Stomach smooth muscle (tissue), 2 donors: ENCODE results near the gene SLC2A6.

ENCODE experiments used
- H3K27ac ChIP-seq: one replicate; pipeline ENCODE4 v1.7.0; 2013; ENCODE audit warnings: mild to moderate bottlenecking, low read length, inconsistent platforms
- H3K27me3 ChIP-seq, 2 donors: one replicate each; pipeline ENCODE4 v1.7.0; 2013; ENCODE audit warnings: low read length in 2 of 2; ENCODE audit not compliant: insufficient read depth in 2 of 2, control insufficient read depth in 1 of 2
- H3K36me3 ChIP-seq, 2 donors: one replicate each; pipeline ENCODE4 v1.7.0; 2013; ENCODE audit warnings: low read length in 2 of 2; ENCODE audit not compliant: control insufficient read depth in 2 of 2, insufficient read depth in 2 of 2
- H3K4me1 ChIP-seq: one replicate; pipeline ENCODE4 v1.7.0; 2013; ENCODE audit warnings: low read length; ENCODE audit not compliant: control insufficient read depth, insufficient read depth
- H3K4me3 ChIP-seq, 2 donors: one replicate each; pipeline ENCODE4 v1.7.0; 2013; ENCODE audit warnings: low read length in 2 of 2
- H3K9ac ChIP-seq, 2 donors: one replicate each; pipeline ENCODE4 v1.7.0; 2013; ENCODE audit warnings: low read length in 2 of 2, mild to moderate bottlenecking in 1 of 2
- H3K9me3 ChIP-seq, 2 donors: one replicate each; pipeline ENCODE4 v1.7.0; 2013; ENCODE audit warnings: low read length in 2 of 2; ENCODE audit not compliant: control insufficient read depth in 2 of 2
- donor health status: healthy.
- donor health status: Pancreatic carcinoma.

The SLC2A6 gene

GRCh38 chr9:133474215-133474614, 4.7 kb downstream of the SLC2A6 start:
- H3K4me1 ChIP-seq, result peaks cover 8% of the 10 kb centered on the region
- no peaks in the 10 kb centered on the region for H3K9me3 ChIP-seq
- no peaks in the 10 kb centered on the region for H3K27me3 ChIP-seq
- H3K9ac ChIP-seq, result no peak overlapping the region
- H3K27ac ChIP-seq, result no peak overlapping the region
- peaks cover 2 to 3% of the 10 kb centered on the region in 2 donors for H3K36me3 ChIP-seq
- H3K4me3 ChIP-seq, result no peak overlapping the region

DNA sequence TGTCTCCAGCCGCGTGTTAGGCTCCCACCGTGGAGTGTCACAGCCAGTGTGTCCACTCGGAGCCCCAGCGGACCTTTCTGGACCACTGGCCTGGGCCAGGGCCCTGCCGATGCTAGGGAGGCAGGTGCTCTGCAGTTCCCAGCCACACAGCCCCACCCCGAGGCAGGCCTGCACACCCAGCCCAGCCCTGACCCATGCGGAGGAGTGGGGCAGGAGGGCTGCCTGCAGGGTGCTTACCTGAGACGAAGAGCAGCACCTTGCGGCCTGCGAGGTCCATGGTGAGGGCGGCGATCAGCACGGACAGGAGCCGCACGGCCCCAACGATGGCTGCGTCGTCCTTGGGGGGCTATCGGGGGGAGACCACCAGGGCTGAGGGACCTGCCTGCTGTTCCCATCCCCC, 5.2 kb downstream of the SLC2A6 start:
- no peak overlapping the region for H3K27ac ChIP-seq
- H3K27me3 ChIP-seq, result no peaks in the 10 kb centered on the region
- H3K4me1 ChIP-seq, result peaks cover 5% of the 10 kb centered on the region
- peaks cover 2 to 3% of the 10 kb centered on the region in 2 donors for H3K36me3 ChIP-seq
- no peaks in the 10 kb centered on the region for H3K9me3 ChIP-seq
- H3K9ac ChIP-seq, result no peak overlapping the region
- H3K4me3 ChIP-seq, result no peak overlapping the region

DNA sequence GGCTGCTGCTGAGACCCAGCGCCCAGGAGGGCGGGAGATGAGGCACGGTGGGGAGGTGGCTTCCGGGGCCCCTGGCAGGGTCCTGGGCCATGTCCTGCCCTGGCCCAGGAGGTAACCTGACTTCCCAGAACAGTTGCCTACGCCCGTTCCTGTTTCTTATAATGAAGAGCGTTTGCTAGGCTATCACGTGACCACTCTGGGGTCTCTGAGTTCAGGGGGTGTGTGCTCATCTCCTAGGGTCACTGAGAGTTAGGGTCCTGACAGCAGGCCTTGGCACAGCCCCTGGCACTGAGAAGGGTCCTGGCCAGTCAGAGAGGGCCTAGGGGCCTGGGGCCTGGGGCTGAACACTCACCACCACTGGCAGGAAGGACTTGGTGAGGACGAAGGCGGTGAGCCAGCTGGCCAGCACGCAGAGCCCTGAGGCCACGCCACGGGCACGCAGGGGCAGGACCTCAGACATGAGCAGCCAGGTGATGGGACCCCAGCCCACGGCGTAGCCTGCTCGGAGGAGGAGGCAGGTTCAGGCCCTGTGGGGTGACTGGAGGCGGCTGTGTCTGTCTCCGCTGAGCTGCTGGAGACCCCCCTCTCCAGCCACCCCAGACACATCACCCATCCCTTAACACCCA, 6.0 kb downstream of the SLC2A6 start:
- H3K4me1 ChIP-seq, result no peaks in the 10 kb centered on the region
- H3K4me3 ChIP-seq, result no peak overlapping the region
- peaks cover 2 to 3% of the 10 kb centered on the region in 2 donors for H3K36me3 ChIP-seq
- H3K9me3 ChIP-seq, result no peaks in the 10 kb centered on the region
- H3K27me3 ChIP-seq, result no peaks in the 10 kb centered on the region
- no peak overlapping the region for H3K27ac ChIP-seq
- no peak overlapping the region for H3K9ac ChIP-seq

DNA sequence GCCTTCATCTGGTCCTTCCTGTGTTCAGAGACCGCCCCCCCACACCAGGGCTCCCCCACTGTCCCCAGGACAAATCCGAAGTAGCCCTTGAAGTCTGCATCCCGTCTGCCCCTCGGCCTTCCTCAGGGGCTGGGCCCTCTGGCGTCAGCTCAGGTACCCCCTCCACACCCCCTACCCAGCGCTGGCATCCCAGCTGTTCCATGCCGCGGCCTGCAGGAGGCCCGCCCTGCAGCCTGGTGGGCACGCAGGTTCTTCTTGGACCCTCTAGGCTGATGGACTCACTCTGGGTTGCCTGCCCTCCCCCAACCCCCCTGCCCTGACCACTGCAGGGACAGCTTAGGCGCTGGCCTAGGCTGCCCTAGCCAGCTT, 6.6 kb downstream of the SLC2A6 start:
- Histone ChIP-seq H3K9ac (no peak overlapping the region), H3K27ac (no peak overlapping the region), H3K36me3 (peaks cover 2 to 3% of the 10 kb centered on the region in 2 donors), H3K9me3 (no peaks in the 10 kb centered on the region), H3K4me3 (no peak overlapping the region), H3K4me1 (no peaks in the 10 kb centered on the region), H3K27me3 (no peaks in the 10 kb centered on the region)

DNA sequence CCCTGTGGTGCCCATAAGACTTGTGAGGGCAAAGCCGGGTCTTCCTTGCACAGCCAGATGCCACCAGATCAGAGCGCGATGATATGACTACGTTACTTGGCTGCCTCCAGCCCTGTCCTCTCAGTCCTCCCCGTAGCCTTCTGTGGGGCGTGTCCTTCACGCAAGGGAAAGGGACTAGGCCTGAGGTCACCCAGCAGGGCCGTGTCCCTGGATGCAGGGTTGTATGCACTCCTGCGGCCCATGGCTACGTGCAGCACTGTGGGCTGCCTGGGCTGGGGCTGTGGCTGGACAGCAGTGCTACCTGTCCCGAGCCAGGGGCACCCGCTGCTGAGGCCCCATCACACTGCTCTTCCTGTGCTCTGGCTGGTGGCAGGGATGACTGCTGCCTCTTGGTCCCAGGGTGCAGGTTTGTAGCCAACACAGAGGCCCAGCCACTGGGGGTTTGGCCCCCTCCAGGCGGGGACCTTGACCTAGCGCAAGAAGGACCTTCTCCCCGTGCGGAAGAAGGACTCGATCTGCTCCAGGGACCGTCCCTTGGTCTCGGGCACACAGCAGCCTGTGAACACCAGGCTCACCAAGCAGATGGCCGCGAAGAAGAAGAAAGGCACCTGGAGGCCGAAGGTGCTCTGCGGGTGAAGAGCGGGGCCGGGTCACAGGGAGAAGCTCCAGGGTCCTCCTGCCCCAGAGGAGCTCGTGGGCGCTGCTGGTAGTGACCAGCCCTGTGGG, 7.2 kb downstream of the SLC2A6 start:
- Histone ChIP-seq H3K9me3 (no peaks in the 10 kb centered on the region), H3K27me3 (no peaks in the 10 kb centered on the region), H3K4me1 (no peaks in the 10 kb centered on the region), H3K9ac (no peak overlapping the region), H3K36me3 (peaks cover 2 to 3% of the 10 kb centered on the region in 2 donors), H3K27ac (no peak overlapping the region), H3K4me3 (no peak overlapping the region)

DNA sequence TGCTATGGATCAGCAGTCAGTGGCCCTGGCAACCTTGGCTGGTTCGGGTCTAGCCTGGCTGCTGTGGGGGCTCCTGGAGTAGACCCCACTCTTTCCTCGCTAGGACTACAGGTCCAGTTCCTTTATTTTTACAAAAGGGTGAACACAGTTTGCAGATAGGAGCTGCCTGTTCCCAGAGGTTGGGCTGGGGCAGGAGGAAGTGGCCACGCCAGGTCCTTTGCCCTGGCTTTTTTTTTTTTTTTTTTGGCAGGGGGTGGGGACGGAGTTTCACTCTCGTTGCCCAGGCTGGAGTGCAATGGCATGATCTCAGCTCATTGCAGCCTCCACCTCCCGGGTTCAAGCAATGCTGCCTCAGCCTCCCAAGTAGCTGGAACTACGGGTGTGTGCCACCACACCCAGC, 7.9 kb downstream of the SLC2A6 start:
- Histone ChIP-seq H3K36me3 (peaks cover 2 to 3% of the 10 kb centered on the region in 2 donors), H3K27me3 (no peaks in the 10 kb centered on the region), H3K9me3 (no peaks in the 10 kb centered on the region), H3K9ac (no peak overlapping the region), H3K4me1 (no peaks in the 10 kb centered on the region), H3K4me3 (no peak overlapping the region), H3K27ac (no peak overlapping the region)

DNA sequence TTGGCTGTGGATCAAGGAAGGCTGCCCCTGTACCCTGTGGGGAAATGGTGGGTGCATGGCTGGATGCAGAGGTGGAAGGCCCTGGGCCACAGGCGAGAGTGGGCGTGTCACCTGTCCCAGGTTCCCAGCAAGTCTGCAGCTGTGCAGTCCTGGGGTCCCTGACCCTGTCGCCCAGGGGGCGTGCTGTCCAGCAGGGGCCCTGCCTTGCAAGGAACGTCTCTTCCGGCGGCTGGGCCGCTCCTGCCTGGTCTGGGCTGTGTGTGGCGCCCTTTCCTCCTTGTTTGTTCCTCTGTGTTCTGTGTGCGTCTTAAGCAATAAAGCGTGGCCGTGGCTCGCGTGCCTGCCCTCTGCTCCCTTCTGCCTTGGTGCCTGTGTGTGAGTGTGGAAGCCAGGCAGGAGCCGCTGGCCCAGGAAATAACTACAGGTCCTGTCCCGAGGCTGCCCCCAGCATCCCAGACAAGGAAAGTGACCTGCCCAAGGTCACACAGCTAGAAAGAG, 8.4 kb downstream of the SLC2A6 start:
- Histone ChIP-seq H3K27me3 (no peaks in the 10 kb centered on the region), H3K36me3 (peaks cover 0 to 4% of the 10 kb centered on the region in 2 donors), H3K27ac (no peak overlapping the region), H3K4me3 (no peak overlapping the region), H3K9ac (no peak overlapping the region), H3K9me3 (no peaks in the 10 kb centered on the region), H3K4me1 (no peaks in the 10 kb centered on the region)

DNA sequence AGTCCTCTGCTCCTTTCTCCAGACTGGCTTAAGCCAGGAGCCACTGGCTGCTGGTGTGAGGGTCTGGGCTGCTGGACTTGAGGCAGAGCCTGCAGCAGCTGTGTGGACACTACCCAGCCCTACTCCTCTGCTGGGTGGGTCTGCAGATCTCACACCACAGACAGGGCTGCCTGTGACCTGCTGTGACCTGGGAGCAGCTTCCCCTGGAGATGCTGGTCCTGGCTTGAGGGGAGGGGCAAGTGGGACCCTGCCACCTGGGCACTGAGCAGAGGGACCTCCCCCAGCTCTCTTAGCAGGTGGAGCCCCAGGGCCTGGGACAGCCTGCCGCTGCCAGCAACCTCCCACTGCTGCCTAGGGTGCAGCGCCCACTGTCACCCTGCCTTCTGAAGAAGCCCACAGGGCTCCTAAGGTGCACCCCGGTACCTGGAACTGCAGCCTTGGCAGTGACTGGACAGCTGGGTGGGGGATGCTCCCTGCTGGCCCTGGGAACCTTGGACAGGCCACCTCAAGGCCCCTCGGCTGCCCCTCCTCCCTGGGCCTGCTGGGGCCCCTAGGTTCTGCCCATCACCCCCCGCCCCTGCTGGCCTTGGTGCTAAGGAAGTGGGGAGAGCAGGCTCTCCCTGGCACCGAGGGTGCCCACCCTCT, 10.0 kb downstream of the SLC2A6 start:
- Histone ChIP-seq H3K27me3 (no peaks in the 10 kb centered on the region), H3K36me3 (peaks cover 2 to 5% of the 10 kb centered on the region in 2 donors), H3K4me1 (no peaks in the 10 kb centered on the region), H3K4me3 (no peak overlapping the region), H3K9ac (no peak overlapping the region), H3K9me3 (no peaks in the 10 kb centered on the region), H3K27ac (no peak overlapping the region)

- H3K4me1 ChIP-seq, result no peaks in the 10 kb centered on the region
- no peak overlapping the region for H3K4me3 ChIP-seq
- H3K27me3 ChIP-seq, result no peaks in the 10 kb centered on the region
- H3K36me3 ChIP-seq, result peaks cover 2 to 5% of the 10 kb centered on the region in 2 donors
- no peak overlapping the region for H3K27ac ChIP-seq
- H3K9me3 ChIP-seq, result no peaks in the 10 kb centered on the region
- no peak overlapping the region for H3K9ac ChIP-seq
These were observed 10.5 kb downstream of the SLC2A6 start for GRCh38 chr9:133468374-133468773.

GRCh38 chr9:133467101-133467500, 11.8 kb downstream of the SLC2A6 start:
- Histone ChIP-seq H3K27ac (no peak overlapping the region), H3K27me3 (no peaks in the 10 kb centered on the region), H3K4me1 (peaks cover under 1% of the 10 kb centered on the region), H3K9ac (no peak overlapping the region), H3K4me3 (no peak overlapping the region), H3K36me3 (peaks cover 2 to 5% of the 10 kb centered on the region in 2 donors), H3K9me3 (no peaks in the 10 kb centered on the region)

- Histone ChIP-seq H3K27ac (no peak overlapping the region), H3K36me3 (peaks cover 2 to 5% of the 10 kb centered on the region in 2 donors)
These were observed 12.9 kb downstream of the SLC2A6 start for GRCh38 chr9:133465984-133466383.

More at GRCh38 chr9:133465984-133466383, 12.9 kb downstream of the SLC2A6 start:
- Histone ChIP-seq H3K9ac (no peak overlapping the region), H3K4me3 (no peak overlapping the region), H3K27me3 (no peaks in the 10 kb centered on the region), H3K4me1 (peaks cover 9% of the 10 kb centered on the region), H3K9me3 (no peaks in the 10 kb centered on the region)
